Measurements from ENCODE around the gene FSTL4.

- TF ChIP-seq, protein P1, sequence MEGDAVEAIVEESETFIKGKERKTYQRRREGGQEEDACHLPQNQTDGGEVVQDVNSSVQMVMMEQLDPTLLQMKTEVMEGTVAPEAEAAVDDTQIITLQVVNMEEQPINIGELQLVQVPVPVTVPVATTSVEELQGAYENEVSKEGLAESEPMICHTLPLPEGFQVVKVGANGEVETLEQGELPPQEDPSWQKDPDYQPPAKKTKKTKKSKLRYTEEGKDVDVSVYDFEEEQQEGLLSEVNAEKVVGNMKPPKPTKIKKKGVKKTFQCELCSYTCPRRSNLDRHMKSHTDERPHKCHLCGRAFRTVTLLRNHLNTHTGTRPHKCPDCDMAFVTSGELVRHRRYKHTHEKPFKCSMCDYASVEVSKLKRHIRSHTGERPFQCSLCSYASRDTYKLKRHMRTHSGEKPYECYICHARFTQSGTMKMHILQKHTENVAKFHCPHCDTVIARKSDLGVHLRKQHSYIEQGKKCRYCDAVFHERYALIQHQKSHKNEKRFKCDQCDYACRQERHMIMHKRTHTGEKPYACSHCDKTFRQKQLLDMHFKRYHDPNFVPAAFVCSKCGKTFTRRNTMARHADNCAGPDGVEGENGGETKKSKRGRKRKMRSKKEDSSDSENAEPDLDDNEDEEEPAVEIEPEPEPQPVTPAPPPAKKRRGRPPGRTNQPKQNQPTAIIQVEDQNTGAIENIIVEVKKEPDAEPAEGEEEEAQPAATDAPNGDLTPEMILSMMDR (IDR thresholded peaks at IDR 0.05): no peak
- TF ChIP-seq POLR2A (IDR thresholded peaks at IDR 0.05): no peak
Measured at GRCh38 chr5:133524666-133525065, 87.7 kb downstream of the FSTL4 start.

All from lower leg skin (tissue), 3 donors.